GM12873 (cell line): Measurements from ENCODE around the gene TBC1D8.

Experiments
- CTCF ChIP-seq: IDR thresholded peaks from 2 replicates; pipeline ENCODE4 v1.5.1; 2012; ENCODE audit warnings: low read depth, mild to moderate bottlenecking, moderate library complexity, low read length, control low read depth; ENCODE audit not compliant: insufficient read depth; ENCODE audit errors: missing control alignments

Gene TBC1D8

DNA sequence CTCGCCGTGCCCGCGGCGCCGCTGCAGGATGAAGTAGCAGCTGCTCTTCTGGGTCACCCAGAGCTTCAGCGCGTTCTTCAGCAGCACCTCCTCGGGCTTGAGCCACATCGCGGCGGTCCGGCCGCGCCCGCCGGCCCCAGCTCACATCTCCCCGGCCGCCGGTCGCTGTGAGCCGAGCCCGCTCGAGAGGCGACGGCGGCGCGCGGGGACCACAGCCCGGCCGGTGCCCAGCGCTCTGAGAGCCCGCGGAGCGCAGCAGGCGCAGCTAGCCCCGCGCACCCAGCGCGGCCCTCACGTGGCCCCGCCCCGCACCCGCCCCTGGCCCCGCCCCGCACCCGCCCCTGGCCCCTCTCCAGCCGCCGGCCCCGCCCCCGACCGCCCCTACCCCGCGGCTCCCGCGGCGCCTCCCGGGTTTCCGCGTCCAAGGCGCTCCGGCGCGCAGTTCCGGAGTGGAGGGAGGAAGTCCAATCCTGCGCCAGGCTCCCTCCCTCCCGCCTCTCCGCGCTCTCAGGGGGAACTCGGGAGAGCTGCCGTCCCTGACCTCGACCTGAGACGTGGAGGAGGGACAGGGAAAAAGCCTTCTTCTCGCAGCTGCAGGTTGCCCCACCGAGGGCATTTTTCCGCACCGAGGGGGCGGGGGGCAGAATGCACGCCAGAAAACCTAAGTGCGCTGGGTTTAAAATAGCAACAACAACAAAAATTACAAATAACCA, at the start of gene TBC1D8:
TSS of gene TBC1D8 (minus strand) at position 237 of the 713 bp plus-strand sequence. CDS start at position 108, 129 bp downstream.
- no peak for TF ChIP-seq CTCF

GRCh38 chr2:101200676-101201075, 49.5 kb upstream of the TBC1D8 start:
- no peak for TF ChIP-seq CTCF

GRCh38 chr2:101199251-101199791, 48.1 kb upstream of the TBC1D8 start:
- no peak for TF ChIP-seq CTCF

DNA sequence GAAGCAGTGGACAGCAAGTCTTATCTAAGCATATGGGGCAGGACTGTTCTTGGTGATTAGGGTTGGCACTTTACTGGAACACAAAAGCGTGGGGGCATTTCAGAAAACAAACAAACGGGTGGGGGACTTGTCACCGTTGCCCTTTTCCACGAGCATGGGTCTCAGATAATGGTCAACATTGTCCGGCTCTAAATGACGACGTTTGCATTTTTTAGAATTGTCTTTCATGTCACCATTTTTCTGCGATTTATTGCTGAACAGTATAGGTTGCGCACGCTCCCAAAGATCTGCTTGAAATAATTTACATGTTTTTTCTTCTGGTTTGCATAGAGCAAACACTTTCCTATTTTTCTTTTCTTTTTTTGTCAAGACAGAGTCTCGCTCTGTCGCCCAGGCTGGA, 46.6 kb upstream of the TBC1D8 start:
- no peak for TF ChIP-seq CTCF

GRCh38 chr2:101197215-101197745, 46.1 kb upstream of the TBC1D8 start:
- TF ChIP-seq CTCF: no peak

DNA sequence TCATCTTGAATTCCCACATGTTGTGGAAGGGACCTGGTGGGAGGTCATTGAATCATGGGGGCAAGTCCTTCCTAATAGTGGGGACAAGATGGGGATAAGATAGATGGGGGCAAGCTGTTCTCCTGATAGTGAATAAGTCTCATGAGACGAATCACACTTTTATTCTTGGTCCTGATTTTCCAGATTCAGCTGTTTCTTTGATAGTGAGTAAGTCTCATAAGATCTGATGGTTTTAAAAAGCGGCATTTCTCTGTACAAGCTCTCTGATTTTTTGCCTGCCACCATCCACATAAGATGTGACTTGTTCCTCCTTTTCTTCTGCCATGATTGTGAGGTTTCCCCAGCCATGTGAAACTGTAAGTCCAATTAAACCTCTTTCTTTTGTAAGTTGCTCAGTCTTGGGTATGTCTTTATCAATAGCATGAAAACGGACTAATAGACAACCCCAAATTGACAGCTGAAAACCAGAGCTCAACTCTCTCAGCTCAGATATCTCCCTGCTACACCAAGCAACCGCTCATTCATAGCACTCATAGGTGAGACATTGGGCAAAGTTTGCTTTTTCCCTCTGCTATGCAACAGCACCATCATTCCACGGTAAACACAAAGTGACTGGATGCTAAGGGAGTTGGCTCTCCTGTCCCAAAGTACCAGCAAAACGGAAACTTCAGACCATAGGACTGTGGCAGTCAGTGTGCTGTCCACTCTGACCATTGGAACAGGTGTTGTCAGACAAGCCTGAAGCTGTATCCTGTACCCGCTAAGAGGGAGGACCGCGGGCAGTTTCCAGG, 44.9 kb upstream of the TBC1D8 start:
- TF ChIP-seq CTCF: no peak
